GM12874 (cell line): Measurements from ENCODE around the gene ZBED2.

Experiments
- CTCF ChIP-seq: IDR thresholded peaks from 2 replicates; pipeline ENCODE4 v1.5.1; 2011; ENCODE audit warnings: low read depth, mild to moderate bottlenecking, control low read depth, low read length, moderate library complexity; ENCODE audit not compliant: insufficient read depth

The ZBED2 gene

GRCh38 chr3:111610189-111610588 lies 15.0 kb upstream of the ZBED2 start:
- TF ChIP-seq CTCF = no peak

DNA sequence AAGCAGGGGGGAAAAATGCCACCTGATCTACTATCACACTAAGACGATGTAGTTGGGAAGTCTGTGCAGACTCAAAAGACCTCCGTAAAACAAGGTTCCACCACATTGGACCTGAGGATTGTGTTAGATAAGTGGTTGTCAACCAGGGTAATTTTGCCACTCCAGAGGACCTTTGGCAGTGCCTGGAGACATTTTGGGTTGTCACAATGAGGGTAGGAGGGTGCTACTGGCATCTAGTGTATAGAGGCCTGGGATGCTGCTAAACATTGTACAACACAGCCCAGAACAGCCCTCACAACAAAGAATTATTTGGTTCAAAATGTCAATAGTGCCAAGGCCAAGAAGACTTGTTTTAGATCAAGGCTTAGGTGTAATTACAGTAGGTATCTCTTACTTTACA lies 14.6 kb upstream of the ZBED2 start:
- no peak for TF ChIP-seq CTCF

- TF ChIP-seq CTCF = no peak
Observed at GRCh38 chr3:111608383-111608782, 13.2 kb upstream of the ZBED2 start.

GRCh38 chr3:111607240-111607920 lies 12.2 kb upstream of the ZBED2 start:
- no peak for TF ChIP-seq CTCF

- TF ChIP-seq CTCF = no peak
Observed at GRCh38 chr3:111605493-111605892, 10.3 kb upstream of the ZBED2 start.

DNA sequence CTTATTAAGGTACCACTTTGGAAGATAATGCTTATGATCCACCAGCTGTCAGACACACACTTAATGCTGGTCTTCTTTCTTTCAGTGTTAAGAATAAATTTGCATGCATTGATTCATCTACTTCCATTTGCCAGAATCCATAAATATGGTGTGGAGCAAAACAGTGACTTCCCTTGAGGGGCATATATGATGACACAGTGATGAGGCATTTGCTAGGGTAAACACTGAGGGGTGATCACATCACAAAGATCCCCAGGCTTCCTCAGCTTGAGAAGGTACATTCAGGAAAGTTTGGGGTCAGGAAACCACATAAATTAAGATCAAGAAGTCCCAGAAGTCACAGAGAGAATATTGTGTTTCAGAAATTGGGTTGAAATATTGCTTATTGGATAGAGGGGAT lies 9.9 kb upstream of the ZBED2 start:
- TF ChIP-seq CTCF = no peak

- TF ChIP-seq CTCF = no peak
Observed at GRCh38 chr3:111604119-111604518, 9.0 kb upstream of the ZBED2 start.
